GM21515 (cell line): ENCODE results near the gene RGS19.
A peak's percentile ranks its signal among the peaks of the same experiment; 100 is the strongest.

Source experiments
- ATAC-seq: cut with Tn5 transposase; IDR thresholded peaks from one replicate; pipeline ENCODE4 v1.9.1; 2021; ENCODE audit not compliant: unreplicated experiment

The RGS19 gene

DNA sequence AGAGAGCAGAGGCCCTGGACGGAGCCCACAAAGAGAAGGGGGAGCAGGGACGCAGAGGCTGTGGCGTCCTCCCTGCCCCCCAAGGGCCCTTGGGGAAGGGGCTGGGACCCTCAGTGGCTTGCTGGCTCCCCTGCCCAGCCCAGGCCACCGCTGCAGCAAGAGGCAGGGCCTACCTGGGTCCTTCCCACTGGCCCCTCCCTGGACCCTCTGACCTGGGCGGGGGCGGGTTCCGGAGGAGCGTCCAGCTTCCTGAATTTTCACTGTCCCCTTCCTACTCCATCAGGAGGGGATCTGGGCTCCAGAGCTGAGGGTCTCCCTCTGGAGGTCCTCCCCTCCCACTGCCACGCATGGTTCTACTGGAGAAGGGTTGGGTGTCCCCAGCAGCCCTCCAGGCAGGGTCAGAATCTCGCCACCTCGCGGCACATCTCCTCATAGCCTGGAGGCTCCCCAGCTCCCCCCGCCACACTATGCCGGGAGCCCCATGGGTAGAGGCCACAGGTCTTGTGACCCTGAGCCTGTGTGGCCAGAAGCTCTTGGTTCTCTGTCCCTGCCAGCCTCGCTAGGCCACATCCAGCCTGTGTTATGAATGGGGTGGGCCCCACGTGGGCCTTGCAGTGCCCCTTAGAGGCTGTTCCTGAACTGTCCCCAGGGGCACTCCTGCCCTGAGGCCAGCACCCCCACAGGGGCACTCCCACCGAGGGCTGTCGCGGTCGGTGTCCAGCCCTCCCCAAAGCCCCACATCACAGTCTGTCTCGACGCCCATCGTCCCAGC is 28.9 kb downstream of the RGS19 start:
- no peak for ATAC-seq

DNA sequence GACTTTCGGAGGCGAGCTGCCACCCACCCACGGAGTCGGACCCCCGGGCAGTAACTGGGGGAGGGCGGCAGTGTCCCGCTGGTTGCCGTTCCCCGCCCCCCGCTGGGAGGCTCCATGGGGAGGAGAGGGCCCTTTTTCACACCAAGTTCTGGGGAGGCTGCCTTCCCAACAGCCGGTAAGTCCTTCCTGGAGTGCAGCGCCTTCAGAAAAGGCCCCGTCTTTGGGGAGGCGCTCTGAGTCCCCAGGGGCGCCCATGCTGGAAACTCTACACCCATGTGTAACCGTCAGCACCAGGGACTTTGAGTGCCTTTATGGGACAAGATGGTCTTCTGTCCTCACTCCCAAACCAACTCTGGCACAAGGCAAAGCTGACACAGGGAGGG is 29.4 kb downstream of the RGS19 start:
- no peak for ATAC-seq

DNA sequence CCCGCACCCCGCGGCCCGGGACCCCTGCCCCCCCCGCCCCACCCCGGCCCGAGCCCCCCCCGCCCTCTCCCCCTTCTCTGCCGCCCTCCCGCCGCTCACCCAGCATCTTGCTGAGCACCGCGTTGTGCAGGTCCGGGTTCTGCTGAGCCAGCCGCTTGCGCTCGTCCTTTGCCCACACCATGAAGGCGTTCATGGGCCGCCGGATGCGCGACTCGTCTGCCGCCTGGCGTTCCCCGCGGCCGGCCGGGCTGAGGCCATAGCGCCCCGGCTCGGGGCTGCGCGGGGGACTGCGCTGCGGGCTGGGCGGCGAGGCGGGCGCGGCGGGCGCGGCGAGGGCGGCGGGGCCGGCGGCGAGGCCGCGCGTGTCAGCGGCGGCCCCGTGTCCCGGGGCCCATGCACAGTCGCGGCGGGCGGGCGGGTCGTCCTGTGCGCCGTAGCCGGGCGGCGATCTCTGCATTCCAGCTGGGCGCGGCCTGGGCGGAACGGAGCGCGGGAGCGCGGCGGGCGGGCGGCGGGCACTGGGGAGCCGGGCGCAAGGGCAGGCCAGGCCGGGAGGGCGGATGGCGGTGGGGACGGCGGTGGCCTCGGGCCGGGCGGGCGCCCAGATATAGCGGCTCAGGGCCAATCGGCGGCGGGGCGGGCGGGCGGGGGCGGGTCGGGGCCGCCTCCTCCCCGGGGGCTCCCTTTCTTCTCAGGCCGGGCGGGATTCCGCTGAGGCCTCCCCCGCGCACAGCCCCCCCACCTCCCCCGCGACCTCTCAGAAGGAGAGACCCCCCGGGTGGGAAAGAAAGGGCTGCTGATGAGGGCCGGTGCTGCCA is 30.0 kb downstream of the RGS19 start, which contains the start of gene SOX18:
SOX18 (minus strand) TSS at position 580 of the 818 bp plus-strand sequence; CDS start at position 457, 123 bp downstream.
- no peak for ATAC-seq

DNA sequence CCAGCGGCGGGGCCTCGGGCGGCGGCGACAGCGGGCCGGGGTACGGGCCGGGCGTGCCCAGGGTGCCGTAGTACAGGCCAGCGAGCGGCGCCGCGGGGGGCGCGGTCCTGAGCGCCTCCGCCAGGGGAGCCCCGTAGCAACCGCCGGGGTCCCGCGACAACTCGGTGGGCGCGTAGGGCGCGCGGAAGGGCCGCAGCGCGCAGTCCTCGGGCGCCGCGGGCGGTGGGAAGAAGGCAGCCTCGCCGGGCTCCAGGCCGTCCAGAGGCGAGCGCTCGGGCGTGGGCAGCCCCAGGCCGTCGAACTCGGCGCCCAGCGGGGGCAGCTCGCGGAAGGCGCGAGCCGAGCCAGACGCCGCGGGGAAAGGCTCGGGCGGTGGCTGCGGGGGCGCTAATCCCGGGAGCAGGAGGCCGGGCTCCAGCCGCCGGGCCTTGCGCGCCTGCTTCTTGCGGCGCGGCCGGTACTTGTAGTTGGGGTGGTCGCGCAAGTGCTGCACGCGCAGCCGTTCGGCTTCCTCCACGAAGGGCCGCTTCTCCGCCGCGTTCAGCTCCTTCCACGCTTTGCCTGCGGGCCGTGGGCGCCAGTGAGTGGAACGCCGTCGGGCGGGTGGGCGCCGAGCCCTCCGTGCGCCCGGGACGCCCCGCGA is 30.8 kb downstream of the RGS19 start:
- no peak for ATAC-seq

DNA sequence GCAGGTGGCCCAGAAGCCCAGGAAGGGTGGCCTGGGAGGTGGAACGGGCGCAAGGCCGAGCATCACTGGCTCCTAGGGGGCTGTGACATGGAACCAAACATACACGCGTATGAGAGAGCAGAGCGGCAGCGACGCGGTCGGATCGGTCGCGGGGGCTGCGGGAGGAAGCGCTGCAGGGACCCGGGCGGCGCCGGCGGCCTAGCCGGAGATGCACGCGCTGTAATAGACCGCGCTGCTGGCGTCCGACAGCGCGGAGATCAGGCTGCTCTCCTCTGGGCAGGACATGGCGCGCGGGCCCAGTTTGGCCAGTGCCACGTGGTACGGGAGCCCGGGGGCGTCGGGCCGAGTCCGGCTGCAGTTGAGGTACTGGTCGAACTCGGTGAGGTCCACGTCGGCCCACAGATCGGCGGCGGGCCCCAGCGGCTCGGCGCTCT is 31.3 kb downstream of the RGS19 start:
- no peak for ATAC-seq

DNA sequence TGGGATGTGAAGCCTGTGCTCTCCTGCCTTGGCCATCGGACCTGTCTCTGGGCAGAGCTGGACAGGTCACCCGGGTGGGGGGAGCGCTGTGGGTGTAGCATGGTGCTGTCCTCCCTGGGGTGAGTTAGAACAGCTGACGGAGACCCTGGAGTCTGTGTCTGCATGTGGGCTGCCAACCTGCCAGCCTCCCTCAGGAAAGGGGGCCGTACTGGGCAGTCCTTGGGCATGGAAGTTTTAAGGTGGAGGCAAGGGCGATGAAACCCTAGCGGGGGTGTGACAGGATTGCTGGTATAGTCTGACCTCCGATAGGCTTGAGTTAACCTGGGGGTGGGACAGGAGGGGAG is 32.3 kb downstream of the RGS19 start:
- ATAC-seq = no peak

DNA sequence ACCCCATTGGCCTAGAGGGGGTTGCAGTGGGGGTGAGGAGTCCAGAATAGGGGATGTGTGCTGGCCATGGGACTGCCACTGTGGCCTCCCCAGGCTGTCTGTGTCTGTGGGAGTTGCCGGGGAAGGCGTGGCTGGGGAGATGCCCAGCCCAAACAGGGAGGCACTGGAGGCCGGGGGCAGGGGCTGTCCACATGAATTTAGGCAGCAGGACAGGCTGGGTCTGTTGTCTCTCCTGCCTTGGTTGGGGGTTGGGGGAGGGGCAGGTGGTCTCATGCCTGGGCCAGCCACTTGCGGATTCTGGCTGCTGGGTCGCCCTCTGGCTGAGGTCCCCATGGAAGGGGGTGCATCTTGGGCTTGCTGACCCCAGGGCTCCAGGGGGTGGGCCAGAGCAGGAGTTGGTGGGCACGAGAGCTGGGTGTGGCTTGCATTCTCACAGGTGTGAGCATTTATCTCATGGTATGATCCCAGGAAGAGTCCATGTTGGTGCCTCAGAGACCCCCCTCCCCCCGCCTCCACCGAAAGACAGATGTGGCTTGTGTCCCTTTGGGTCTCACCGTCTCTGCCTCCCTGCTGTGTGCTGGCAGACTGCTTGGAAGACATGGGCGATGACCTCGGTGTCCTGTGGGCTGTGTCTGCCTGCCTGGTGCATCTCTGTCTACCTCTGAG is 33.8 kb downstream of the RGS19 start:
- ATAC-seq = no peak

DNA sequence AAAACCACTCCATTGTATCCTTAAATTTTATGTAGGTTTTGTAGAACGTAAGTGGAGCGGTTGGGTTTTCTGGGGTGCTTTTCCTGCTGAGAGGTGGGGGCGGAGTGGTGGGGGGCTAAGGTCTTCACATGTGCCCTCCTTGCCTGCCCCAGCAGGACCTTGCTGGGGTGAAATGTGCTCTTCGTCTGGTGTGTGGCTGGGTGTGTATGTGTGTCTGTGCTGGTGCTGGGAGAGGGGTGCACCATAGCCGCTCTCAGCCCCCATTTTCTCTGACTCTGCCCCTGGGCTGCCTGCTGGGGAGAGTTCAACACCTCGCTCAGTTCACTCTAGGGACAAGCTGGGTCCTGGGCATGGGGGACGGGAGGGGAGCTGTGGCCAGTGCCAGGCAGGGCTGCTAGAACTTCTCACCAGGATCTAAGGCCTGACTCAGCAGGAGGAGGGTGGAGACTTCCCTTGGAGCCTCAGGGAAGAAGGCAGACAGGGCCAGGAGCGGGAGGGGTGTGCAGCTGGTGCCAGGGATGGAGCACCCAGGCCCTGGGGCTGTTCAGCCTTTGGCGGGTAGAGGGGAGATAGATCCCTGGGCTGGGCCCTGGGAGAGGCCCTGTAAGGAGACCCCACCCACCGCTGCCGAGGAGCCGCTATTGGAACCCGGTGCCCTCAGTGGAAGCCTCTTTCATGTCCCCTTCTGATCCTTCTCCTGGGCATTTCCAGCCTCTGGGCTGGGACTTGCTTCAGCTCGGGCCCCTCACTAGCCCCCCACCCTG is 34.7 kb downstream of the RGS19 start:
- no peak for ATAC-seq

DNA sequence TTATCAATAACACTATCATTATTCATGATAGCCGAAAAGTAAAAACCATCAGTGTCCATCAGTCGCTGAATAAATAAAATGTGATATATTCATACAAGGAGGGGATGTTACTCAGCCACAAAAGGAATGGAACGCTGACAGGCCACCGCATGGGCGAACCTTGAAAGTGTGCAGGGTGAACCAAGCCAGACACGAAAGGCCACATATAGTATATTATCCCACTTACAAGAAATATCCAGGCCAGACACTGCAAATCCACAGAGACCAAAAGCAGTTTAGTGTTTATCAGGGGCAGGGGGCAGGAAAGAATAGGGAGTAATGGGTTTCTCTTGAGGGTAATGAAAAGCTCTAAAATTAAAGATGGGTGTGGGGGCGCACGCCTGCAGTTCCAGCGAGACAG is 35.5 kb downstream of the RGS19 start:
- no peak for ATAC-seq

DNA sequence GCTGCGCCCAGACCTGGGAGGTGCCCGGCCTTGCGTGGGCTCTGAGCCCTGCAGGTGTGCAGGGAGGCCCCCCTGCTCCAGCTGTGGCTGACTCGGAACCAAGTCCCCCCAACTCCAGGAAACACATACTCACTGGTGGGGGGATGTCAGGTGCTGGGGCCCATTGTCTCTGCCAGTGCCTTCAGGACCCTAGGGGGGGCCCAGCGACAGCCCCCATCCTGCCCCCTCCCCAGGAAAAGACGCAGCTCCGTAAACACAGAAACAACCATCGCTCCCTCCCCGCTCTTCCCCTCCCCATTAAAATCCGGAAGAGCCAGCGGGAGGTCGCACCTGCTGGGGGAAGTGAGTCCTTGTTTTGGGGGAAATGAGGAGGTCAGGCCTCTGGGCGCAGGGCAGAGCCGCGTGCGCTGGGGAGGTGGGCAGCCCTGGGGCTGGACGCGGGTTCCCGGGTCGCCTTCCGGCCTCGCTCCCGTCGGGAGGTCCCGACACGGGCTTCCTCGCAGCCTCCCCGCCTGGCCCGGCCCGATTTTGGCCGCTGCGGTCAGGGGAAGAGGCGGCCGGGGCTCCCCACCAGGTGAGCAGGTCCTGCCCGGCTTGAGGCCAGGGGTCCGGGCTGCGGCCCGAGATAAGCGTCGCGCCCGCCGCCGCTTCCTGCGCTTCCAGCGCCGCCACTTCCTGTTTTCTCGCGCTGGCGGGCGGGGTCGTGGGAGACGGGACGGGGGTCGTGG is 37.1 kb downstream of the RGS19 start:
- no peak for ATAC-seq

DNA sequence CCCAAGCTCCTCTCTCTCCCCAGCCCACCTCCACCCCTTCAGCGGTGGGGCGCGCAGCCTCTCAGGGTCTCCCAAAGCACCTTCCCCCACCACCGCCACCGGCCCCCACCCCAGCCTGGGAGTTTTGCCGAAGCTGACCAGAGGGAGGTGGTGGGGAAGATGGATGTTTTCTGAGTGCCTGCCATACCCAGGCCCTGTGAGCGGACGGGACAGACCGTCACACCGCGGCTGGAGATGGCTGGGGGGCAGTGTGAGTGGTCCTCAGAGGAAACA is 37.6 kb downstream of the RGS19 start:
- no peak for ATAC-seq

DNA sequence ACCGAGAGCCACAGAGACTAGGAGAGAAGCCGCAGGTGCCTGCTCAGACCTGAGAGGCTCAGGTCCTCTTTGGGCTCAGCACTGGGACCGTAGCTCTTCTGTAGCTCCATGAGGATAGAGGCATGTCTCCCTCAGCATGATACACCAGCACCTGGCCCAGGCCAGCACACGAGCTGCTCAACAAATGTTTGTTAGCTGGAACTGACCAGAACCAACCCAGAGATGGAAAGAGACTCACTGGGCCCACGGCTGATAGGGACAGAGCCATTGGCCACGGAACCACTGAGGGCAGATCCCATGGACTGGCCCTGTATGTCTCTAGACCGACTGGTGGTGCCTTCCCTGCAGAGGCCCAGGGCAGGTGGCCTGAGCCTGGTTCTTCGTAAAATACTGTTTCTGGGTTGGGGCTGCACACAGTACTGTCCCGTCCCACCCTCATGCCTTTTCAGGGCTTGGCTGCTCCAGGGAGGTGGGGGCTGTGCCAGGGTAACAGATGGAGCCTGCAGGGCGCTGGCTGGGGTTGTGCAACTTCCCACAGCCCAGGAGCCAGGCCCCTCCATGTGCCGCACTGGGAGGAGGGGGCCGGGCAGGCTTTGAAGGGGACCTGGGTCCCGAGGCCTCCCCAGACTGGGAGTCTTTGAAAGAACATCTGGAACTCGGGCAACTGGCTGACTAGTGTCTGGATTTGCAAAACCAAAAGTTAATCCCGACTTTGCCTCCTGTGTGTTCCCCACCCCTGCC is 38.1 kb downstream of the RGS19 start:
- no peak for ATAC-seq

DNA sequence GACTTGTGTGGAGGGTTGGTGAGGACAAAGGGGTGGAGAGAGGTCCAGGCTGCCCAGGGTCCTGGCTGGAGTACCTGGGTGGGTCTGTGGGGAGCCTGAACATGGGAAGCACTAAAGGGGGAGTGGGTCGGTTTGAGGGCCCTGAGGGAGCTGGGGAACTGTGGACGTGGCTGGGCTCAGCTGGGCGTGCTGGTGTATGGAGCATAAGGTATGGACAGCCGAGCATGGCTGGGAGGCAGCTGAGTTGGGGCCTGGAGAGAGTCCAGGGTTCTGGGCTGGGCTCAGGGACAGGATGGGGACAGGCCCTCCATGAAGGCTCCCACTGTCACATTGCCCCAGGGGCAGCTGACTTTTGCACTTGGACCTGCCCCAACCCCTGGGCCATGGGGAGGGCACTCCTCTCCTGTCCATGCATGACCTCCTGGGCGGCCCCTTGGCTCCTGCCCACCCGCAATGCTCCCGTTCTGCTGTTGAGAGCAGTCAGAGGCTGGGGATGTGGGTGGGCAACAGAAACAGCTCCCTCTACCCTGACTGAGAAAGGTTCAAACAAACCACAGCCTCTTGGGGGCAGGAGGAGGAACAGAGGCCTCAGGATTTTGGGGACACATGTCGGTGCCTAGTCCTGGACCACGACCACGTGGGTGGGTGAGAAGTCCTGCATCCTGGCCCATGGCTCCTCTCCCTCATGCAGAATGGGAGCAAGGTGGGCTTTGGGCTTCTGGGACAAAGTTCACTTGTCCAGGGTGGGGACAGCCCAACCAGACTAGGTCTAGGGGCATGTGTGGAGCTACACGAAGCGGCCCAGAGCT is 38.9 kb downstream of the RGS19 start:
- no peak for ATAC-seq

DNA sequence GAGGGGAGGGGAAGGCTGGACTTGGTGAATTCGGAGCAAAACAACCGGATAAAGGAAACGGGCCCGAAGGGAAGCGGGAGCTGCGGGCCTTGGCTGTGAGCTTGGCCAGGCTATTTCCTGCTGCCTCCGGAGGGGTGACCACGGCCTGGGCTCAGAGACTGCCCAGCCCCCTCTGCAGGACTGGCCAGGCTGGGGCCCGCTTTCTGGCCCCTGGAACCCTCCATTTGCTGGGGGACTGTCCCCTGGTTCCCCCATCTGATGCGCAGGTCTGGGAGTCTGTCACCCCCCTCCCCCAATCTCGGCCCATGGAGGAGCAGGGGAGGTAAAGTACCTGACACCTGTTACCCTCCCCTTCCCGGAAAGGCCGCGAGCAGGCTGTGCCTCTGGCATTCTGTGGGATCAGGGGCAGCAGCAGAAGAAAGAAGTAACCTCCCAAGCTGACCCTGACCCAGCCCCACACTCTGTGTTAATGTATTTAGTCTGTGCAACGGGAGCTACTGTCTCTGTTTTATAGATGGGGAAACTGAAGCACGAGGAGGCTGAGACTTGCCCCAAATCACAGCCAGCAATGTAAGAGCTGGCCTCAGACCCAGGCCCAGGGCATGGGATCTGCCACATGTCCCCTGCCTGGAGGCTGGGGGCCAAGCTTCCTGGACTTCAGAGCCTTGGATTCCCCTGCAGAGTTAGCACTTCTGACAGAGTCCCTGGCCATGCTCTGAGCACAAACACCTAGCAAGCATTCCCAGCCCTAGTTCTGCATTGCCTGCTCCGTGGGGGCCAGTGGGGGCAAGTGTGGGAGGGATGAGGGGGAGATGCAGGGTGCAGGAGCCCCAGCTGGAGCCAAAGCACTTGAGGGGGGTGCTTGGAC is 39.8 kb downstream of the RGS19 start:
- no peak for ATAC-seq

DNA sequence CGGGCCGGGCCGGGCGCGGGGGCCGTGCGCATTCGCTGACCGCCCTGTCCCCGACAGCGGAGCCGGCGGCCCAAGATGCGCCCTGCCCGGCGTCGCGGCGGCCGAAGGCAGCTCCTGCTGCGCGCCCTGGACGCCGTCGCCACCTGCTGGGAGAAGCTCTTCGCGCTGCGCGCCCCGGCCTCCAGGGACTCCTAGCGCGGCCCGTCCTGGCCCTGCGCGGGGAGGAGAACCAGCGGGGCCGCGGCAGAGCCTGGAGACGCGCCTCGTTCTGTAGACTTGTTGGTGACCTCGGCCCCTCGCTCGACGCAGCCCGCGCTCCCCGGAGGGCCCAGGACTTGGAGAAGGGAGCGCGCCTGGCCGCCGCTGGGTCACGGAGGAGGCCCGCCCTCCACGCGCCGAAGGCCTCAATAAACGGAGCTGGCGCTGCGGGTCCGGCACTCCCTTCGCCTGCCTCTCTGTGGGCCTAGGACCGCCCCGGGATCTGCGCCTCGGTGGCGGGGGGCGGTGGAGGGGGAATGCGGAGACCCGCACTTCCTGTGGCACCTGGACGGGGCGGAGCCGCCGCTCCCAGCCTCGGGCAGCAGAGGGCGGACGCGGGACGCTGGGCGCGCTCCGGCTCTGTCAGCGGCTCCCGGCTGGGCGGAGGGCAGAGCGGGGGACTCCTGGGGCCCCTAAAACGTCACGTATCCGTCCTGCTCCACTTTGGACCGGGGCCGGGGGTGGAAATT is 40.6 kb downstream of the RGS19 start:
- ATAC-seq = peak; percentile 34

DNA sequence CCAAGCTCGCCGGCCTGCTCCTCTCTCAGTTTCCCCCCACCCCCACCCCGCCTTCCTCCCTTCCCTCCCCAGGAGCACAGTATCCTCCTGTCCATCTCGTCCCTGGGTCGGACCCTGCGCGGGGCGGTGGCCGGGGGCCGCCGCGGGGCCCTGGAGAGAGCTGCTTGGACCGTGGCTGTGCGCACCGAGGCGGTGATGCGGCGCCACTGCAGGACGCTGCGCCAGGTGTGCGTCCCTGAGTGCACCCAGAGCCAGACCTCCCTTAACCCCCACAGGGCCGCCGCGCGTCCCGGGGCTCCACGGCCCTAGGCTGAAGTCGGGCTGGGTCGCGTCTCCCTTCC is 41.1 kb downstream of the RGS19 start:
- ATAC-seq = peak; percentile 13

DNA sequence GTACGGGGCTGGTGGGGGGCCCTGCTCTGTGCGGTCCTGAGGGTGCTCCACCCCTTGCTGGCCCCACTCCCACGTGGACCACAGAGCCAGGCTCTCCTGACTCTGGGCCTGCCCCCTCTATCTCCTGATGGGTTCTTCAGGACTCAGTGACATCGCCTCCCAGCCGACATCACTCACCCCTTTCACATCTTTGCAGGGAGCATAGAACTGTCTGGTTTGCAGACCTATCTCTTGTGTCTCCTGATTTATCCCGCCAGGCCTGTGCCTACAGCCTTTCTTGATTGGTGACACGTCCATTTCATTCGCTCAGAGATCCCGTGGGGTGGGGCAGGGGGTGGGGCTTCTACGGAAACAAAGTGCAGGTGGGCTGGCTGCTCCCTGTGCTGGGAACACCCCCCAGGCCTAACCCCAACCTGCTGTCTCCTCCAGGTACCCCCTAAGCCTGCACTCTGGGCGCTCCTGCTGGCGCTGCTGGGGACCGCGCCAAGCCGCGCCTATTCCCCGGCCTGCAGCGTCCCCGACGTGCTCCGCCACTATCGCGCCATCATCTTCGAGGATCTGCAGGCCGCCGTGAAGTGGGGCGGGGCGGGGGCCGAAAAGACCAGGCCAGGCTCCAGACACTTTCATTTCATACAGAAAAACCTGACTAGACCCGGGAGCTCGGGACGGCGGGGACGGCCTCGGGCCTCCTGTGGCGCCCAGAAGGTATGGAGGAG is 41.7 kb downstream of the RGS19 start:
- ATAC-seq = no peak
